Activated CD4-positive, CD25-positive, alpha-beta regulatory T cell treated with anti-CD3 and anti-CD28 coated beads, Interleukin-2, amount 50 U/mL, for 24 hours (primary cell): ENCODE measurements around the gene NBR1.
"Not testable (repeated sequence)": the region's sequence is repeated elsewhere in the genome, so short reads cannot be mapped to it uniquely, and the experiment has no call there.

ENCODE experiments used
- ATAC-seq, 2 donors: fragments of 150-1000 bp; cut with Tn5 transposase; one replicate each; pipeline ENCODE4 v1.10.0; 2021; ENCODE audit warnings: mild to moderate bottlenecking in 1 of 2, moderate library complexity in 1 of 2

The NBR1 gene, protein sequence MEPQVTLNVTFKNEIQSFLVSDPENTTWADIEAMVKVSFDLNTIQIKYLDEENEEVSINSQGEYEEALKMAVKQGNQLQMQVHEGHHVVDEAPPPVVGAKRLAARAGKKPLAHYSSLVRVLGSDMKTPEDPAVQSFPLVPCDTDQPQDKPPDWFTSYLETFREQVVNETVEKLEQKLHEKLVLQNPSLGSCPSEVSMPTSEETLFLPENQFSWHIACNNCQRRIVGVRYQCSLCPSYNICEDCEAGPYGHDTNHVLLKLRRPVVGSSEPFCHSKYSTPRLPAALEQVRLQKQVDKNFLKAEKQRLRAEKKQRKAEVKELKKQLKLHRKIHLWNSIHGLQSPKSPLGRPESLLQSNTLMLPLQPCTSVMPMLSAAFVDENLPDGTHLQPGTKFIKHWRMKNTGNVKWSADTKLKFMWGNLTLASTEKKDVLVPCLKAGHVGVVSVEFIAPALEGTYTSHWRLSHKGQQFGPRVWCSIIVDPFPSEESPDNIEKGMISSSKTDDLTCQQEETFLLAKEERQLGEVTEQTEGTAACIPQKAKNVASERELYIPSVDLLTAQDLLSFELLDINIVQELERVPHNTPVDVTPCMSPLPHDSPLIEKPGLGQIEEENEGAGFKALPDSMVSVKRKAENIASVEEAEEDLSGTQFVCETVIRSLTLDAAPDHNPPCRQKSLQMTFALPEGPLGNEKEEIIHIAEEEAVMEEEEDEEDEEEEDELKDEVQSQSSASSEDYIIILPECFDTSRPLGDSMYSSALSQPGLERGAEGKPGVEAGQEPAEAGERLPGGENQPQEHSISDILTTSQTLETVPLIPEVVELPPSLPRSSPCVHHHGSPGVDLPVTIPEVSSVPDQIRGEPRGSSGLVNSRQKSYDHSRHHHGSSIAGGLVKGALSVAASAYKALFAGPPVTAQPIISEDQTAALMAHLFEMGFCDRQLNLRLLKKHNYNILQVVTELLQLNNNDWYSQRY

DNA sequence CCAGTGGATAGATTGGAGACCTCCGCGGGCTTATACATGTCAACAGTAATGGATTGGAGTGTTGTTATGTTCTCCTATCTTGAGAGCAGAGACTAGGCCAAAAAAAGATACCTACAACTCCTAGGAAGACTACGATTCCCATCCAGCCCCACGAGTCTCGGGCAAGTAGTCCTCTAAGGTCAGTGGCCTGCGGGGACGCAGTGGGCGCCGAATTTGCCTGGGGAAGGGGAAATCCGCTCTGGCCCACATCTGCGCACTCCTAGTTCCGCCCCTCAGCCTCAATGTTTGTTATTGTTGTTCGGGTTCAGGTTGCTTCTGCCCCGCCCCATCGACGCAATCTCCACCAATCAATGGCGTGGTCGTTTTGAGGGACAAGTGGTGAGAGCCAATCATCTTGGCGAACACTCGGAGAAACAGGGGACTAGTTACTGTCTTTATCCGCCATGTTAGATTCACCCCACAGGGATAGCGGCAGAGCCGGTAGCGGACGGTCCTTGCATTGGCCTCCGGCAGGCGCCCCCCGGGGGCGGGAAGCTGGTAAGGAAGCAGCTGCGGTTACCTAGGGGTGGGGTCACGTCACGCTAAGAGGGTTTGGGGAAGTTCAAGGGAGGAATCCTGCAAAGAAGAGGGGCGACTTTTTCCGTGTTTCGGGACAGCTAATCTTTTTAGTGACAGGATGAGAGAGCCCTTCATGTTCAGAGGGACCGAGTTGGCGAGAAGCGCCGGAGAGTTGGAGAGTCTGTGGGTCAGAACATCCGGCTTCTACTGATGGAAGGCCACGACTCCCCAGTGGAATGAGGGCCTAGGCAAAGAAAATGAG lies at the start of gene NBR1:
Gene NBR1 (plus strand): TSS at position 449 of the 820 bp plus-strand sequence. CDS start 4,586 bp downstream, outside the sequence.
- peak; percentile 83 to 86 for ATAC-seq

DNA sequence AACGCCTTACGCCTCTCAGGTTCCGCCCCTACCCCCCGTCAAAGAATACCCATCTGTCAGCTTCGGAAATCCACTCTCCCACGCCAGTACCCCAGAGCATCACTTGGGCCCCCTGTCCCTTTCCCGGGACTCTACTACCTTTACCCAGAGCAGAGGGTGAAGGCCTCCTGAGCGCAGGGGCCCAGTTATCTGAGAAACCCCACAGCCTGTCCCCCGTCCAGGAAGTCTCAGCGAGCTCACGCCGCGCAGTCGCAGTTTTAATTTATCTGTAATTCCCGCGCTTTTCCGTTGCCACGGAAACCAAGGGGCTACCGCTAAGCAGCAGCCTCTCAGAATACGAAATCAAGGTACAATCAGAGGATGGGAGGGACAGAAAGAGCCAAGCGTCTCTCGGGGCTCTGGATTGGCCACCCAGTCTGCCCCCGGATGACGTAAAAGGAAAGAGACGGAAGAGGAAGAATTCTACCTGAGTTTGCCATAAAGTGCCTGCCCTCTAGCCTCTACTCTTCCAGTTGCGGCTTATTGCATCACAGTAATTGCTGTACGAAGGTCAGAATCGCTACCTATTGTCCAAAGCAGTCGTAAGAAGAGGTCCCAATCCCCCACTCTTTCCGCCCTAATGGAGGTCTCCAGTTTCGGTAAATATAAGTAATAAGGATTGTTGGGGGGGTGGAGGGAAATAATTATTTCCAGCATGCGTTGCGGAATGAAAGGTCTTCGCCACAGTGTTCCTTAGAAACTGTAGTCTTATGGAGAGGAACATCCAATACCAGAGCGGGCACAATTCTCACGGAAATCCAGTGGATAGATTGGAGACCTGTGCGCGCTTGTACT lies 45.7 kb upstream of the NBR1 start, which contains the start of gene BRCA1:
Gene BRCA1 (minus strand): TSS at position 232 of the 834 bp plus-strand sequence. CDS start 1,268 bp downstream, outside the sequence.
- peak; percentile 100 for ATAC-seq

DNA sequence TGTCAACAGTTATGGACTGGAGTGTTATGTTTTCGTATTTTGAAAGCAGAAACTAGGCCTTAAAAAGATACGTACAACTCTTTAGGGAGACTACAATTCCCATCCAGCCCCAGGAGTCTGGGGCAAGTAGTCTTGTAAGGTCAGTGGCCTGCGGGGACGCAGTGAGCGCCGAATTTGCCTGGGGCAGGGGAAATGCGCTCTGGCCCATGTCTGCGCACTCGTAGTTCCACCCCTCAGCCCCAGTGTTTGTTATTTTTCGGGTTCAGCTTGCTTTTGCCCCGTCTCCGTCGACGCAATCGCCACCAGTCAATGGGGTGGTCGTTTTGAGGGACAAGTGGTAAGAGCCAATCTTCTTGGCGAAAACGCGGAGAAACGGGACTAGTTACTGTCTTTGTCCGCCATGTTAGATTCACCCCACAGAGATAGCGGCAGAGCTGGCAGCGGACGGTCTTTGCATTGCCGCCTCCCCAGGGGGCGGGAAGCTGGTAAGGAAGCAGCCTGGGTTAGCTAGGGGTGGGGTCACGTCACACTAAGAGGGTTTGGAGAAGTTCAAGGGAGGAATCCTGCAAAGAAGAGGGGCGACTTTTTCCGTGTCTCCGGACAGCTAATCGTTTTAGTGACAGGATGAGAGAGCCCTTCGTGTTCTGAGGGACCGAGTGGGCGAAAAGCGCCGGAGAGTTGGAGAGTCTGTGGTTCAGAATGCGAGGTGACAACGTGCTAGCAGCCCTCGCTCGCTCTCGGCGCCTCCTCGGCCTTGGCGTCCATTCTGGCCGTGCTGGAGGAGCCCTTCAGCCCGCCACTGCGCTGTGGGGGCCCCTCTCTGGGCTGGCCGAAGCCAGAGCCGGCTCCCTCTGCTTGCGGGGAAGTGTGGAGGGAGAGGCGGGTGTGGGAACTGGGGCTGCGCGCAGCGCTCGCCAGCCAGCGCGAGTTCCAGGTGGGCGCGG lies 44.8 kb upstream of the NBR1 start:
- ATAC-seq: no peak

DNA sequence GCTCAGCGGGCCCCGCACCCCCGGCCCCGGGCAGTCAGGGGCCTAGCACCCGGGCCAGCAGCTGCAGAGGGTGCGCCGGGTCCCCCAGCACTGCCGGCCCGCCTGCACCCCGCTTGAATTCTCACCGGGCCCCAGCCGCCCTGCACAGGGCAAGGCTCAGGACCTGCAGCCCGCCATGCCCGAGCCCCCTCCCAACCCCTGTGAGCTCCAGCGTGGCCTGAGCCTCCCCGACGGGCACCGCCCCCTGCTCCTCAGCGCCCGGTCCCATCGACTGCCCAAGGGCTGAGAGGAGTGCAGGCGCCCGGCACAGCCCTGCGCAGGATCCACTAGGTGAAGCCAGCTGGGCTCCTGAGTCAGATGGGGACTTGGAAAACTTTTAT lies 44.1 kb upstream of the NBR1 start:
- ATAC-seq: no peak

DNA sequence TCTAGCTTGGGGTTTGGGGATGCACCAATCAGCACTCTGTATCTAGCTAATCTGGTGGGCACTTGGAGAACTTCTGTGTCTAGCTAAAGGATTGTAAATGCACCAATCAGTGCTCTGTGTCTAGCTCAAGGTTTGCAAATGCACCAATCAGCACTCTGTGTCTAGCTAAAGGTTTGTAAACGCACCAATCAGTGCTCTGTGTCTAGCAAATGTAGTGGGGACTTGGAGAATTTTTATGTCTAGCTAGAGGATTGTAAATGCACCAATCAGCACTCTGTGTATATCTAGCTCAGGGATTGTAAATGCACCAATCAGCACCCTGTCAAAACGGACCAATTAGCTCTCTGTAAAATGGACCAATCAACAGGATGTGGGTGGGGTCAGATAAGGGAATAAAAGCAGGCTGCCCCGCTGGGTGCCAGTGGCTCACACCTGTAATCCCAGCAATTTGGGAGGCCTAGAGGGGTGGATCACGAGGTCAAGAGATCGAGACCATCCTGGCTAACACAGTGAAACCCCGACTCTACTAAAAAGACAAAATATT lies 43.6 kb upstream of the NBR1 start:
- ATAC-seq: not testable (repeated sequence)

DNA sequence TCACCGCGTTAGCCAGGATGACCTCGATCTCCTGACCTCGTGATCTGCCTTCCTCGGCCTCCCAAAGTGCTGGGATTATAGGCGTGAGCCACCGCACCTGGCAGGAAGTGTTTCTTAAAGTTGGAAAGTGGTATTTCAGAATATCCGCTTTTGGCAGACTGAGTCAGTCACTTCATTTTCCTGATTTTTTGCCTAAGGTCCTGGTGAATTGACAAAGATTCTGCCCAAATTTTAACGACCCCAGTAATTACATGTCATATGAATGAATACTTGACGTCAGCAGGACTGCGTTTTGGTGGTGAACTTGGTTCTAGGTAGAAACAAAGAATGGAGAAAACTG lies 41.4 kb upstream of the NBR1 start:
- ATAC-seq: no peak

DNA sequence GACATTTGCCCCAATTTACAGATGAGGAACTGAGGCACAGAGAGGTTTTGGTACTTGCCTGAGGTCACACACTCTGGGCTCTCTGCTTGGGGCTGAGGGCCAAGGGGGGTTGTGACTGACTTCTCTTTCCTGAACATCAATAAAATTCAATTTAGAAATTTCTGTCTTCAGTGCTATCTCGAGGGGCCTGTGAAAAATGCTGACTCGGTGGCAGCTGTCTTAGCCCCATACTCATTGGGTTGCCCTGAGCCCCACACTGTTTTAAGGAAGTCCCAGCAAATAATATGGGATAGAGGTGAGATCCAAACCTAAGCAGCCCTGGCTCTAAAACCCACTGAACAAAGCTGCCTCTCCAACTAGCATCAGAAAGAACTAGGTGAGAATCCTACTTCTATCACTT lies 38.9 kb upstream of the NBR1 start:
- ATAC-seq: no peak

DNA sequence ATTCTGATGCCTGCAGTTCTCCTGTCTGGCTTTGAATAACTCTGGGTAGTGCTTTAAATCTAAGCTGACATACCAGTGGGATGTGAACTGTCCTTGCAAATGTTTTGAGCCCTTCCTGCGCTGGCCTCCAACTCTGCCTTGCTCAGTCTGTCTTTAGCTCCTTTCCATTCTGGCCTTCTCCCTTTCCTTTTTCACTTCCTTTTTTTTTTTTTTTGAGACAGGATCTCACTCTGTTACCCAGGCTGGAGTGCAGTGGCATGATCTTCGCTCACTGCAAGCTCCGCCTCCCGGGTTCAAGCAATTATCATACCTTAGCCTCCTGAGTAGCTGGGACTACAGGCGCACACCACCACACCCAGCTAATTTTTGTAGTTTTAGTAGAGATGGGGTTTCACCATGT lies 37.6 kb upstream of the NBR1 start:
- ATAC-seq: not testable (repeated sequence)

DNA sequence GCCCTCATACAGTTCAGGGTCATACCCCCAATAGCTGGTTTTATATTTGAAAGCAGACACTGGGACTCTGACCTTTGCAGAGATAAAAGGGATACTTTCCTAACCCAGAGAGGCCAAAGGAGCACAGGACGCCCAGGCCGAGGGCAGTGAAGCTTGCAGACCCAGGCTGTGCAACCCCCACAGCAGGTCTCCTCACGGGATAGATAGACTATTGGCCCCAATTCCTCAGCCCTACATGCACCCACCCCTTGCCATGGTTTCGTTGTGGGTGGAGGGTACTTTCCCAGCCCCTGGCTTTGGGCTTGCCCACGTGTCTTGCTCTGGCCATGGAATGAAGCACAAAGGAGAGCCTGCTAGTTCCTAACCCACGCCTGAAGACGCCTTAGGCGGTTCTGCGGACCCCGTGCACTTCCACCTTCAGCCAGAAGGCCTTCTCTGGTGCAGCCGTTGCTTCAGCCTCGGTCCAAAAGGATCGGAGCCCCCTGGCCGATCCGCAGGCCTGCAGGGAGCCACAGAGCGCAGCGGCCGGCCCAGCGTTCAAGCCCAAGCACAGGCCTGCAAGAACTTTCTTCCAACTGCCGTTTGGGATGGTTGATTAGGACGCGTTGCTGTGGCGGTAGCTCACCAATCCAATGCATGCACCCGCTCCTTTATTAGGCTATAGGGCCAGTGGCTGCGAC lies 36.1 kb upstream of the NBR1 start:
- ATAC-seq: no peak

DNA sequence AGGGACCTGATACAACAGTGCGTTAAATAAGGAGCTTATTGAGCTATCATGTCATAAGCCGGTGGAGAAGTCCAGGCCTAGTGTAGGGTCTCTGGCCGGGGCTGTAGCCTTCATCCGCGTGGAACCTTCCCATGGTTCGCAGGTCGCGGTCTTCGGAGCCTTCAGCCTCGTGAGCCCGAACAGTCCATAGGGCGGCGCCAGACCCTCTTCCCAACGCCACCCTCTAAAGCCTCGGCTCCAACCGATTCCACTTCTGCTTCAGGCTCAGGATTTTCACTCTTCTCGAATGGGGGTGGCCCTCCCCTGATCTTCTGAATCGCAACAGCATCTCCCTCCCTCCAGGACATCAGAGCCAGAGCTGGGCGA lies 35.6 kb upstream of the NBR1 start:
- no peak for ATAC-seq

DNA sequence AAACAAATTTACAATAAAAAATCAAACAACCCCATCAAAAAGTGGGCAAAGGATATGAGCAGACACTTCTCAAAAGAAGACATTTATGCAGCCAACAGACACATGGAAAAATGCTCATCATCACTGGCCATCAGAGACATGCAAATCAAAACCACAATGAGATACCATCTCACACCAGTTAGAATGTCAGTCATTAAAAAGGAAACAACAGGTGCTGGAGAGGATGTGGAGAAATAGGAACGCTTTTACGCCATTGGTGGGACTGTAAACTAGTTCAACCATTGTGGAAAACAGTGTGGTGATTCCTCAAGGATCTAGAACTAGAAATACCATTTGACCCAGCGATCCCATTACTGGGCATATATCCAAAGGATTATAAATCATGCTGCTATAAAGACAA lies 34.4 kb upstream of the NBR1 start:
- ATAC-seq: not testable (repeated sequence)

DNA sequence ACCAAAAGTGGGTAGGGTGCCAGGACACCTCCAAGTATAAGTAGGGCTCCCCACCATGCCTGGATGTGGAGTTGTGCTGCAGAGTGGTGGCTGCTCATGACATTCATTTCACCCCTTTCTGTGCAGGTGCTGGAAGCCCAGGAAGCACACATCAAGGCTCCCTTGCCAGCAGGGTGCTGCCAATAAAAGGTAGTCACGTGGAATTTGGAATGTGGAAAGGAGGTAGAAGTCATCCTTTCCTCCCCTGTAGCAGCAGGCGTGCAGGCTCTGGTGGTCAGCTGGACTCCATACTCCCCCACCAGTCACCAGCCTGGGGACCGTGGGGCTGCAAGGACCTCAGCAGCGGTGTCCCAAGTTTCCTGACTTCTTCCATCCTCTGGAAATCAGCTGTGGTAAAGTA lies 32.5 kb upstream of the NBR1 start:
- not testable (repeated sequence) for ATAC-seq

DNA sequence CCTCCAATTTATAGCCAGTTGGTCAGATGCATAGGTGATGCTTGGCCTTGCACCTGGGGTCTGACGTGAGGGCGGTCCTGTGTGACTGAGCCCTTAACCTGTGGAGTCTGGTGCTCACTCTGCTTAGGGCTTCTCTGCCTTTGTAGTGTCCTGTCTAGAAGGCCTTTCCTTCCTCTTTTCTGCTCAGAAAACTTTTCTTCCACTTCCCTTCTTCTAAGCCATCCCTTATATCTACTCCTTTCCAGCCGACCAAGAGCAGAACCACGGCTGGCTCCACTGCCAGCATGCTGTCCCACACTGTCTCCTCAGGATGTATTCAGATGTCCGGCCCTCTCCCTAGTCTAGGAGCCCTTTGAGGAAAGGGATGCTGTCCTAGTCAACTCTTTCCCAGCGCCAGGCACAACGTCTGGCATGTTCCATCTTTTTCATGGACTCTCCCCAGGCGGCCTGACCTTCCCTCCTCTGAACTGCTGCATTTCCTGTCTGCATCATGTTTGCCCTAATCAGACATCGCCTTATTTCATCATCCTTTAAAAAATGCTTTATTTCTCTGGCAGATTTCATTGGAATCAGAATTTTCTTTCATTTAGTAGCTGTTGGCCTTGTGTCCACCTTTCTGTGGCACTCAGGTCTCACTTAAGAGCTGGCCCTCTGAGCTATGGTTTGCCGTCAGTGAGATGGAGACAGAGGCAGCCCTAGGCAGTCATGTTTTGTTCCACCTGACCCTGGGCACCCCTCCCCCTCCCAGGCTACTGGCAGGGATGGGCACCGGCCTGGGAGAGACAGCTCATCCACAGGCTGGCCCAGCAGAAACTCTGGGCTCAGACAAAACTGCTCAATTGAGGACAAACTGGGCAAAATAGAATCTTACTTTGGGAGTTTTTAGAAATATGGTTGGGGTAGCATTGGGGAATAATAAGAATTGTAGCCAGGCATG lies 30.4 kb upstream of the NBR1 start:
- ATAC-seq: no peak

DNA sequence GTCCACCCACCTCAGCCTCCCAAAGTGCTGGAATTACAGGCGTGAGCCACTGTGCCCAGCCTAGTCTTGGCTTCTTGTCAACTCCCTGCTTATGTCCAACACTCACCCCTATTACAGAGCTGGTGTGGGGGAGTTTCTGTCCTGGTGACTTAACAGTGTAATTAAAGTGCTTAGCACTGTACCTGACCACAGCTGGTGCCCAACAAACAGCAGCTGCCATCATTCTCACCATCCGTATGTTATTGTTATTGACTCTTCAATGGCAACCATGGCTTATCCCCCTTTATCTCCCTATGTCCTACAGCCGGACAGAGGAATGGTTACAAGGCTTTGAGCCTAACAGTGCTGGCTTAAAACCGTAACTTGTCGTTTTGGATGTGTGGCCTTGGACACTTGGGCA lies 28.9 kb upstream of the NBR1 start:
- ATAC-seq: no peak

DNA sequence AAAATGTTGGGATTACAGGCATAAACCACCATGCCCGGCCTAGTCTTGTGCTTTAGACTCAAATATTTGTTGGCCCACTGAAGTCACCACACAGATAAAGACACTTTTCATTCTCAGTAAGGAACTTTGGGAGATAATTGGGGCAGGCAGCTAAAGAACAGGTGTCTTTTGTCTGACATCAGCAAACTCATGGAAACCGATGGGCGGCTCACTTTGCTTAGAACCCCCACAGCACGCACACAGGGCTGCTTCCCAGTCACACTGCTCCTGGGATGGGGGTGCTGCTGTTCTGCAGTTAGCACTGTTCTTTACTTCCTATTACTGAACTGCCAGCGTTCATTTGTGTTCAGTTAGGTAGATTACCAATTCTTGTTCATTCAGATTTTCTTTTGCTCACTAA lies 27.8 kb upstream of the NBR1 start:
- no peak for ATAC-seq

DNA sequence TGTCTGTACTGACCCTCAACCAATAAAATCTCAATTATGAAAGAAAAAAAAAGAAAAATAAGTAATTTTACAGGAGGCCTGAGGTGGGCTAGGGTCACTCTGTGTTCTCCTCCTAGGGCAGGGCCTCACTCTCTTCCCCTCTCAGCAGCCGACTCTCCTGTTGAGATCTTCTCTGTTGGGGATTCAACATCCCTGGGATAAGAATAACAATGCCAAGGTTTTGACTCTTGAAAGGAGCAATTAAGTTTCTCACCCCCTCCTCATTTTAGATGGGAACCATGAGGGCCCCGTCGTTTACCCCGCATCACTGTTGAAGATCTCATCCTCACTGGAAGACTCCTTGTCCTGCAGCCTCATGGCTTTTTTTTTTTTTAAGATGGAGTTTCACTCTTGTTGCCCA lies 24.4 kb upstream of the NBR1 start:
- ATAC-seq: no peak

DNA sequence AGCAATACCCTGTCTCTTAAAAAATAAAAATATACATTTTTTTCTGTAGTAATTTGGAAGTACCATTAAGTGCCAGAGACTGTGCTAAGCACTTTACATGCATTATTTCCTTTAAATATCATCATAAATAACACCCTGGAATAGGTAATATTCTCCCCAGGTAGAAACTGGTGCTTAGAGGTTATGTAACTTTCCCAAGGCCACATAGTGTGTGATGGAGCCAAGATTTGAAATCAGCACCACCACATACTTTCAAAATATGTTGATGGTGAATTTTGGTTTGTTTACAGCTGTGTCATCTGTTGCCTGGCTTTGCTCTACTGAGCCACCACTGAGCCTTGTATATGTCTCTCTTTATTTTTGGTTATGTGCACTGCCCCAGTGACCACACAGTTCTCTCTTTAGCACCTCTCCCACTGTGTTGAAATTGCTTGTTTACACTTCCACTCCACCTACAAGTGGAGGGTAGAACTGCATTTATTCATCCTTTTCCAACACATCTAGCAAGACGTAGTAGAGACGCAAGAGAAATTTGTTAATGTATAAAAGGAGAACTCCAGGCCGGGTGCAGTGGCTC lies 19.0 kb upstream of the NBR1 start:
- ATAC-seq: no peak

DNA sequence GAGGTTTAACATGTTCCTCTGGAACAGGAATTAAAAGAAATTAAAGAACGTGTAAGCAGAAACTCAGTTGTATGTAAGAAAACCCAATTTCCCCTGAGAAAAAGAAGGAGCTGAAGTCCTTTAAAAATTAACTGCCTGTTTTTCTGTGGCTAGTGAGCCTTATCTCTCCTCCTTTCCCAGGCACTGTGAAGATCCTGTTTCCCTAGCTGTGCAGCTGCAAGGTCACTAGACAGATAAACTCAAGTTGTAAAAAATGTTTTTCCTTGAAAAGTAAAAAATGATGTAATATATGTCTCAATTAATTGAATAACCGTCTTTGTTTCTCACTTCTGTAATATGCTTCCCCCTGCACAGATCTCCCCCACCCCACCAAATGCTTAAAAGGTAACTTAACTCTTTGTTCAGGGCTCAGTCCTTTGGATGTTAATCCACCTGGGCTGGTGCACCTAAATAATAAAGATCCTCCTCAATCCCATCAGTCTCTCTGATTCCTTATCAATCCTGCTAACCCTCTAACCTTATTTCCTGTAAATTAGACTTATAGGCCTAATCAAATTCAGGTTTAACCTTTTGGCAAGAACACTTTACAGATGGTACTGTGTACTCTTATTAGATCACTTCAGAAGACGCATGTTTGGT lies 17.7 kb upstream of the NBR1 start:
- ATAC-seq: not testable (repeated sequence)
